NOMO-1 (cell line): ENCODE results near the gene THSD7B.

Source experiments
- DNase-seq, 2 experiments: peaks; one replicate each; lab custom pipeline; 2025; ENCODE audit not compliant: unreplicated experiment in 2 of 2; lab: John Stamatoyannopoulos, UW

THSD7B gene

DNA sequence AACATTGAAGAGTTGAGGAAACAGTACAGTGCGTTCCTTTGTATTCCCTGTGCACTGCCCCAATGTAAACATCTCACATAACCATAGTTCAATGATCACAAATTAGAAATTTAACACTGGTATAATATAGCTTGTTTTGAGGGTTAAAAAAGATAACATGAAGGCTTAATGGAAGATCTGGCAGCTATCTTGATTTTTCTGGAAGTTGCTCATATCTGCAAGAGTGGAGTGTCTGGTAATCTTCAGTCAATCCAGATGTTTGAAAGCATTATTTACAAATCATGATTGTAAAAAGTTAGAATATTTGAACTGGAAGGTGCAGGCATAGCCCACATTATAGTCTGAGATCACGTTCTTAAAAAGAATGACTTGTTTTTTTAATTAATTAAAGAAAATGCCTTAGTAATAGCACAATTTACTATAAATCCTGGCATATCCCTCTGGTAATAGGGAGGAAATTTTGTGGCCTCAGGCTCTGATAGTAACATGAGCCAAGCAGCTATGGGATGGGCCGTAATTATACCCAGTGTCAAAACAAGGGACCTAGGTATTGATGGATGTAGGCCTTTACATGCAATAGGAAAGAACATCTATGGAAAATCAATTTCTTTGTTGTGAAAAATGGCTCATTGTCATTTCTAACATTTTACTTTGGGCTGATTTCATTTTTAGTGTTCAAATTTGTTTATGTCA is 418.0 kb downstream of the THSD7B start:
- no peak for DNase-seq

DNA sequence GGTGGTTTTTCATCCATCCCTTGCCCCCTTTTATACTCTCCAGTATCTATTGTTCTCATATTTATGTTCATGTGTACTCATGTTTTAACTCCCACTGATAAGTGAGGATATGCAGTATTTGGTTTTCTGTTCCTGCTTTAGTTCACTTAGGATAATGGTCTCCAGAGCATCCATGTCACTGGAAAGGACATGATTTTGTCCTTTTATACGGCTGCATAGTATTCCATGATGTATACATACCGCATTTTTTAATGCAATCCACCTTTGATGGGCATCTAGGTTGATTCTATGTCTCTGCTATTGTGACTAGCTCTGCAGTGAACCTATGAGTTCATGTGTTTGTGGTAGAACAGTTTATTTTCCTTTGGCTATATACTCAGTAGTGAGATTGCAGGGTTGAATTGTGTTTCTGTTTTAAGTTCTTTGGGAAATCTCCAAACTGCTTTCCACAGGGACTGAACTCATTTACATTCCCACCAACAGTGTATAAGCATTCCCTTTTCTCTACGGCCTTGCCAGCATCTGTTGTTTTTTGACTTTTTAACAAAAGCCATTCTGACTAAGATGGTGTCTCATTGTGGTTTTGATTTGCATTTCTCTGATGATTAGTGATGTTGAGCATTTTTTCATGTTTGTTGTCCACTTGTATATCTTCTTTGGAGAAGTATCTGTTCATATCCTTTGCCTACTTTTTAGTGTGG is 420.2 kb downstream of the THSD7B start:
- DNase-seq: no peak

DNA sequence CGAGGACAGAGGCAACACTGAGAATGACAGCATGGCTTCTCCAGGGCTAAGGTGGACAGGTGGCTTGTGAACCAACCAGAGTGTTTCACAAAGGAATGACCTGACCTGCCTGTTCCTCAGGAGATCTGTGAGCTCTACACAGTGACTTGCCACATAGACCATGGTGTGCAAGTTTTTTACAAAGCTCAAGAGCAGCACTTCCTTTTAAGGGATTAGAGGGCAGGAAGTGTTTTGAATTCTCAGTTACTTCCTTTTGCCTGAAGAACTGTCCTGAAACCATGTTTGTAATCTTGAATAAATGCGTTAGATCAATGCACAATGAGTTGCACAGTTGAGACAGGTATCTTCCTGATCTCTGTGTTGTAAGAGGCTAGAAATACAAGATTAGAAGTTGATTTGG is 421.9 kb downstream of the THSD7B start:
- DNase-seq: no peak

DNA sequence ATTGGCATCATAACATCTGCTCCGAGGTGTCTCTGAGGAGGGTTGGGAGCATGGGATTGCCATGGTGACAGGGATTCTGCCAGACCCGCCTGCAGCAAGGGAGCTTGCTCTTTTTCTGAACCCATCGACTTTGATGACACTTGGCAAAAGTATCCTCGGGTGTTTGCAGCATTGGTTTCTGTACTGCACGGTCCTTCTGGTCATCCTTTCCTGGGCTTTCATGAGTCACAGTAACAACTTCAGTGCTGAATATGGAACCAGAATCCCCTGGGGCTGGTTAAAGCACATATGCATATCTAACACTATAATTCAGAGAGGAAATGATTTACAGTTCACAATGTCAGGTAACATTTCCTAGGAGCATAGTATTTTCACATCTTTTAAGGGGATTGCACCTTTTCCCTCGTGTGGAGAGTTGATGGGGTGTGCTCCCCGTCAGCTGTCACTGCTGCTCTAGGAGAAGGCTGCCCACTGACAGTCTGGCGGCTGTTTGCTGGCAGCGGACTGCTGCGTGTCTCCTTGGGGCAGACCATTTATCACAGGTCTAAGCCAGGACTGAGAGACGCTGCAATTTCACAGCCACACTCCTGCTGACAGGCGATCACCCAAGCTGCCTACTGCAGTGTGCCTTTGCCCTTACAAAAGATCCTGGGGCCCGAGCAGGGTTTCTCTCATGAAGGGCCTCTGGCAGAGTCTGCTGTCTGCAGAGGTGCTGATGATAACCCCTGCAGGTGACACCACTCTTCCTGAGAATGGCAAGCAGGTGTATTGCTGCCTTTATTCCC is 425.3 kb downstream of the THSD7B start:
- DNase-seq: no peak

DNA sequence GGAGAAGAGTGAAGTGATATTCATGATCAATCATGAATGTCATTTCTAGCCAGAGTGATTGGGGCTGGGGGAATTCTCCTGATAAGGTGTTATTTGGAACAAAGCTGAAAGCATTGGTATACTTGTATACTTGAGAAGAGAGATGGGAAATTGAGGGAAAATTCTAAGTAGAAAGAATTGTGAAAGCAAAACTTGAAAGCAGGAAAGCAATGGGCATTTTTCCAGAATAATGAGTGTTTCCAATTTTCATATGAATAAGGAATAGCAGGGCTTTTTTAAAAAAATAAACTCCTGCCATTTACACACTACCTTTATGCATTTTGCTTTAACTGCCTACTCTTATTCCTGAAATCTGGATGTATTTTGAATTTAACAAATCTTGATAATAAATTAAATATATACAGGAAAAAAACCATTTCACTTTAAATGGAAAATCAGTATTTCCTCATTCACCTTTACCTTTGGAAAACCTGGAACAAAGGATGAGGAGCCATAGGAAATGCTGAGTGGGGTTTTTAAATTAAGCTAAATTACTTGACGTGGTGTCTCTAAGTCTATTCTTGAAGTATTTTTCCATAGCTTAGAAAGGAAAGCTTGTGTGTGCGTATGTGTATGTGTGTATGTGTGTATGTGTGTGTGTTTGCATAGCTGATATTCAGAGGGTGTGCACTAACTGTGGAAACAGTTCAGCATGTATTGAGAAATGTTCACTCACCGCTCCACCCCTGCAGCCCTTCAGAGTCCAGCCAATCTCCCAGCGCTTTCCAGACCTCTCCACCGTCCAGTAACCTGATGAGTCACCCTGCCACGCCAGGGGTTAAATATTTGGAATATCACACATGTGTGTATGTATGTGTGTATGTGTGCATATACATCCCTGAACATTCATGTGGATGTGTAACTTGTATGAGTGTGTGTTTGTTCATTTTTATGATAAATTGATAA is 427.3 kb downstream of the THSD7B start:
- DNase-seq: no peak

DNA sequence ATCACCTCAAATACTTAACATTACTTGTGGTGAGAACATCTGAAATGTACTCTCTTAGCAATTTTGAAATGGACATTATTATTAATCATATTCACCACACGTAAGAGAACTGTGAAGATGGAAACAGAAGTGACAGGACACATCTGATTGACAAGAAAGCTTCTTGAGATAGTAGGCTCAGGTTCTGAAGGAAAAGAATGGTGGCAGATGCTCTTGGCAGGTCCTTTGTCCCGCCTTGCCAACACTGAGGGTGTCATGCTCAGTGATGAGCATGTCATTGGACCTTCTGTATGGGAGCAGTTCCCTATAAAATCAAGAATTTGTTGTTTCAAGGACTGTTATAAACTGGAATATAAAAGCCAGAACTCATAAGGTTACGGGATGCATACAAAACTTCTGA is 428.1 kb downstream of the THSD7B start:
- no peak for DNase-seq

DNA sequence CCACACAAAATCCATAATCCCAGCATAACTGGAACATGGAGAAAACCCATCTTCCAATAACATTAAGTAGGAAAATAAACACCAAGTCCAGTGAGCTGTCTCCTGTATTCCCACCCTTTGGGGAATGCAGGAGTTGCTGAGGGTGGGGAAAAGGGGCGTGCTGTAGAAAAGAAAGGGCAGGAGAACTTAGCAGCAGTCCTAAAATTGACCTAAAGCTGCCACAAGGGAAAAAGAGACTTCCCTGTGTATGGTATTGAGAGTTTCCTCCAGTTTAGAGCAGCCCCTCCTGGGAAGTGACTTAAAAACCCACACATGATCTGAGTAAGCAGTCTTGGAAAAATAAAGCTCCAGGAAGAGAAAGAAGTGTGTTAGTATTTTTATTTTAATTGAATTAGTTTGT is 428.8 kb downstream of the THSD7B start:
- no peak for DNase-seq

DNA sequence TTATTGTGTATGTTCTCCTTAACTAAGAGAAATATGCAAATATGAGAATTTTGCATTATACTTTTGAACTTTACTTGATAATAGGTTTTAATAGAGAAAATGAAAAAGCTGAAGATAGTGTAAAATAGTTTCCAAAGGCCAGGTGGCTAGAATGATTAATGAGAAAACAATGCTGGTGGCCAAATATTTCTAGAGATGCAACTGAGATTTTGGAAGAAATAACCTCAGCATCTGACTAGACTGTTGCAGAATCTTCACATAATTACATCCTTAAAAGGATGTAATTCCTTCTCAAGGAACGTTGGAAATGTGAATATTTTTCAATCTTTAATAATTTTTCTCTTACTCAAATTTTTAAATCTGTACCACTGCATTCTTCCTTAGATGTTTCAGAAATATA is 434.4 kb downstream of the THSD7B start:
- no peak for DNase-seq

DNA sequence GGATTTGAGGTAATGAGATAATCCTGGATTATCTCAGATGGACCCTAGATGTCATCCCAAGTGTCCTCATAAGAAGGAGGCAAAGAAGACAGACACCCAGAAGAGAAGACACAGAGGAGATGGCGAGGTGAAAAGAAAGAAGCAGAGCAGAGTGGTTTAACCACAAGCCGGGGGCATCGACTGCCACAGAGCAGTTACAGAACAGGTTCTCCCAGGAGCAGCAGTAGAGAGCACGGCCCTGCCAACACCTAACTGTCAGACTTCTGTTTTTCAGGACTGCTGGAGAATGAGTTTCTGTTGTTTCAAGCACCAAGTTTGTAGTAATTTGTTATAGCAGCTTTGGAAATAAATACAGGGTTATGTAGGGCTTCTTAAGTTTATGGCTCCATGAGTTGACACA is 437.0 kb downstream of the THSD7B start:
- DNase-seq: no peak

DNA sequence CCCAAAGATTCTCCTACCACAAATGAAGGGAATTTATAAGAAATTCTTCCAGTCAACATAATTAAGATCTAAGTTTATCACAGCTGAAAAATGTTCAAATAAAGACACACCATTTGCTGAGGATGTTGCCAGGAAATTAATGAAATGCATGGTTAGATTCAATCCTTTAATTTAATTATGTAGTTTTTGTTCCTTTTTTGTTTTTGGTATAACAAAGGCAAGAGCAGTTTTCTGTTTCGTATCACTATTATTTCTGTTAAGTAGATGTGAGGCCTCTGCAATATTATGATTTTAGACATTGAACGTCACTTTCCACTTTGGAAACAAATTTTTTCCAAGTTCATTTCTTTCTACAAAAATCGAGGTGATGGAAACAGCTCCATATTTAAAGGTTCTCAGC is 440.0 kb downstream of the THSD7B start:
- DNase-seq: no peak

DNA sequence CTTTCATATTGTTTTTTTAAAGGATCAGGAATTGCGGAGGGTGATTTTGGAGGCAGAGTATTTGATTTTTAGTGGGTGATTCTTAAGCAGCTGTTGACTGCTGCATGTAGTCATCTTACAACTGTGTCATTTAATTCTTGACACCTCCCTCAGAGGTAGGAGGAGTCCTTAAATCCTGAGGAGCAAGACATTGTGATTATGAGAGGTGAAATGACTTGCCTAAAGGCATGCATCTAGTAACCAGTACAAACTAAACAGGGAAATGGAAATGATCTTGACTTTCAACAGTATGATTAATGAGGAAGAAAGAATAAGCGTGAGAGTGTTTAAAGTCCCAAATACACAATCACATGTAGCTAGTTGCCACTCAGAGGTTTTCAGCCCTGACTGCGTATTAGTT is 440.7 kb downstream of the THSD7B start:
- no peak for DNase-seq

DNA sequence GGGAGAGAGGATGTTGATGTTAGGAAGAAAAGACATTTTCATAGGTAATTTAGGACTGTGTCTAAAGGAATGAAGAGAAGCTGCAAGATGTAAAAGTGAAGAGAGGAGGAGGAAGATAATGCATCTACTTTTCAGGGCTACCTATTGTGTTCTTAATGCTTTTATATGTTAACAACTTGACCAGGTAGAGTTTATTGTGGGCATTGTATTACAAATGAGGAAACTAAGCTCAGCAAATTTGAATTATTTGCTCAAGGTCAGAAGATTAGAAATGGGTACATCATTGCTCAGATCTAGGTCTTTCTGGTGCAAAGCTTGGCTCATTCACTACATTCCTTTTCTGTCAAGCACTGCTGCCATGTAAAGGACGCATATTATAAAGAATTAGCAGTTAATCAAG is 441.7 kb downstream of the THSD7B start:
- DNase-seq: no peak

DNA sequence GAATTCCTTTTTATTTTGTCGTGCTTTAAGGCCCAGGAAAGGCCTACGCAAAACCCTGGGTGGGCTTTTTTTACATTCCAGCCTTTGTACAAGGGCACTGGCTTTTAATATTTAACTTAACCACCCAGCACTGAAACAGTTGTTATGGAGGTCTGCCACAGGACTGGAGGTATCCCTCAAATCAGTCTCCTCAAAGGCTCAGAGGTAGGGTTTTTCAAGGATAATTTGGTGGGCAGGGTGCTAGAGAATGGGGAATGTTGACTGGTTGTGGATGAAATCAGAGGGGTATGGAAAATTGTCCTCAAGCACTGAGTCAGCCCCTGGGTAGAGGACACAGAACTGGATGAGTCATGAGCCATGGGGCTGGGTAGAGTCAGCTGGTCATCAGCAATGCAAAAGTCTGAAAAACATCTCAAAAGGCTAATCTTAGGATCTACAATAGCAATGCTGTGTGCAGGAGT is 443.1 kb downstream of the THSD7B start:
- no peak for DNase-seq

DNA sequence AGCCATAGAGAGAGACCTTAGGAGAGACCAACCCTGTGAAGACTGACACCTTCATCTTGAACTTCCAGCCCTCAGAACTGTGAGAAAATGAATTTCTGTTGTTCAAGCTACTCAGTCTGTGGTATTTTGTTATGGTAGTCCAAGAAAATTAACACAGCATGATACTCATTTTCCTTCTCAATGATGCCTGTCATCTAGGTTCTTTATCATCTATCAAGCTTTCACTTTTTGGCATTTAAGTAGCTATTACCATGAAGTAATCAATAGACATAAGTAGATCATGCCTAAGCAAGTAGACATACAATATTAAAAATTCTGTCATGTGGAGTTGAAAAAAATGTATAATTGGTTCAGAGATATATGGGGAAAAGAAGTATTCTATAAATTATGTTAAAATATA is 444.7 kb downstream of the THSD7B start:
- no peak for DNase-seq

DNA sequence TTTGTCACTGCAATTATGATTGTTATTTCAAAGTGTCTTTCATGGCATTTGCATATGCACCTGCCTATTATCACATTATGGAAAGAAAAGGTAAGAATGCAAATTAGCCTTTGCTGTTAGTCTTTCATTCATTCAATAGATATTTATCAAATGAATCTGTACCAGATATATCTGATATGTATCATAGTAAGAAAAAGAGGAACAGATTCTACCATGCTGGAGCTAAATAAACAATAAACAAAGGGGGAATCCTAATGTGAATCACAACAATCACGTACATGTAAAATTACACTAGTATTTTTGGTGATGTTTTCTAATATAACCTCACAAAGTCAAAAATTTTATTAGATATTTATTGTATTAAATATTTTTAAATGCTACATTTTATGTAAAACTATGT is 446.4 kb downstream of the THSD7B start:
- no peak for DNase-seq

DNA sequence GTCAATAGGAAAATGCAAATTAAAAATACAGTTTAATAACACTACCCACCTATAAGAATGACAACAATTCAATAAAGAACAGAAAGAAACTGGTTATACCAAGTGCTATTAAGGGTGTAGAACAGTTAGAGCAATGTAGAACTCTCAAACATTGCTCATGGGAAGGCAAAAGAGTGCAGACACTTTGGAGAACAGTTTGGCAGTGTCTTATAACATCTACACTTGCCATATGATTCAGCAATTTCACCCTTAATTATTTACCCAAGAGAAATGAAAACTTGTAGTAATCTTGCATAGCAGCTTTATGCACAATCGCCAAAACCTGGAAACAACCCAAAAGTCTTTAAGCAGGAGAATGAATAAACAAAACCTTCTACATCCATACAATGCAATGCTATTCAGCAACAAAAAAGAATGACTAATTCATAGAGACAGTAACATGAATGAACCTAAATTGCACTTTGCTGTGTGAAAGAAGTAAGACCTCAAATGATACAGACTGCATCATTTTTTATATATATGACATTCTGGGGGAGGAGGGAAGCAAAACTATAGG is 455.2 kb downstream of the THSD7B start:
- DNase-seq: no peak

DNA sequence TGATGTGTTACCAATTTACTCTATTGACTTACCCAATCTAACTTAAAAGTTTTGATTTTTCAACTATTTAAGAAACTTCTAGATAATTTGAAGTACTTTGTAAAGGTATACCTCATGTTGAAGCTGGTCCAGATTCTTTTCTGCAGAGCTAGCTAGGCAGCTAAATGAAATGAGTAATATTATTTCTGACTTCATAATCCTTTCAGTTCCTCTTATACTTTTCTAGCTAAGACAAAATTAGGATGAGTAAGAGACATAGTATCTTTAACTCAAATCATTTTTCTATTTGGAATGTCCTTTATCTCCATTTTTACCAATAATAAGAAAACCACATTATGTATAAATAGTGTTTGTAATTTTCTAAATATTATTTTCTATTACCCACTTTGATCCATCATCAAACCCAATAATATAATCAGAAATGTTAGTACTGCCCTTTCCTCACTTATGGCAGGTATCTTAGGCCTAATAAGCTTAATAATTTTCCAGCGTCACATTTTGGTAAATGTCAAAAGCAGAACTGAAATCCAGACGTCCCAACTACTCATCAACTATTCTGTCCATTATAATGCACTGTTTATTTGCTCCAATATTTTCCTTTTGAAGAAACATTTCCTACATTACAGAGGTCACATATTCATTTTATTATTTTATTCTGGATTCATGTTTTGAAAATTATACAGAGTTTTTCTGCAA is 456.6 kb downstream of the THSD7B start:
- DNase-seq: no peak

DNA sequence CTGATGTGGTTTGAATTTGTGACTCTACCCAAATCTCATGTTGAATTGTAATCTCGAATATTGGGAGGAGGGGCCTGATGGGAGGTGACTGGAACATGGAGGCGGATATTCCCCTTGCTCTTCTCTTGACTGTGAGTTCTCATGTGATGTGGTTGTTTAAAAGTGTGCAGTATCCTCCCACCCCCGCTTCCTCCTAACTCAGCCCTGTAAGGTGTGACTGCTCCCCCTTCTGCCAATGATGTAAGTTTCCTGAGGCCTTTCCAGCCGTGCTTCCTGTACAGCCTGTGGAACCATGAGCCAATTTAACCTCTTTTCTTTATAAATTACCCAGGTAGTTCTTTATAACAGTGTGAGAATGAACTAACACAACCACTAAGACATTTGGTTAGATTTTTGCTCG is 458.4 kb downstream of the THSD7B start:
- no peak for DNase-seq

DNA sequence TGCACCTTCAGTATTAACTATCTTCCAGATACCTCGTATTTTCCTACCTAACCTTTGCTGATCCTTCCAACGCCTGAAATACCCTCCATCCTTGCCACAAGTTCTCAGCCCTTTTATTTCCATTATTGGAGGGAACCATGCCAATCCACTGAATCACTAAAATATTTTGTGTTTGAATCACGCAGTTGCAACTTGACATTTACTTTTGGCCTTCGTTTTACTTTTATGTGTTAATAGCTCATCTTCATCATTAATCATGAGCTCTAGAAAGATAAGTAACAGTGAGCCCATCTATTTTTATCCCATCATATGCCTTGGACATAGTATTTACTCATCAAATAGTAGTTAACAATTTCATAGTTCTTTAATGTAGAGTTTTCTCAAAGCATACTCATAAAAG is 463.2 kb downstream of the THSD7B start:
- DNase-seq: no peak

DNA sequence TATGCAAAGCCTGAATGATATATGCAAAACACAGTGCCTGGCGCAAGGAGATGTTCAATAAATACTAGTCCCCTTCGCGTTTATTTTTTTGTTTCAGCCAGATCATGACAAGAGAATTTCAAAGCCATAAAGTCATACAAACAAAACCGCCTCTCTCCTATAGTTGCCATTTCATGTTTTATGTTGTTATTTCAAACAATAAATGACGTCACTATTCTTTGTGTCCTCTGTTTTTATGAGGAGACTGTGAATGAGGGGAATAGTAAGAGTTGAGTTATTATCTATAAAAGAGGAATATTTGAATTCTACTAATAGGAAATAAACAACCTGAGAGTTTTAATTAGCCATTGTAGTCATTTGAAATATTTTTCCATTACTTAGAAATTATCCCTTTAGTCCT is 464.5 kb downstream of the THSD7B start:
- DNase-seq: no peak
